NCI-H524 (cell line): ENCODE data around the gene SYNGR3.
A peak's percentile ranks its signal among the peaks of the same experiment; 100 is the strongest.
"Not testable (repeated sequence)": the region's sequence is repeated elsewhere in the genome, so short reads cannot be mapped to it uniquely, and the experiment has no call there.

Experiments used
- DNase-seq, 2 experiments: peaks; one replicate each; lab custom pipeline; 2025; lab: John Stamatoyannopoulos, UW

The SYNGR3 gene

GRCh38 chr16:2009164-2009711 is 19.5 kb downstream of the SYNGR3 start:
- no peak for DNase-seq

- peak; percentile 74 to 88 for DNase-seq
These were observed 20.2 kb downstream of the SYNGR3 start, which contains the start of gene ZNF598 for GRCh38 chr16:2009791-2010510. ZNF598 (minus strand) TSS chr16:2009821.

- DNase-seq = not testable (repeated sequence)
These were observed 22.0 kb downstream of the SYNGR3 start for GRCh38 chr16:2011726-2012125.

GRCh38 chr16:2013527-2013926 is 23.8 kb downstream of the SYNGR3 start:
- DNase-seq = no peak

- DNase-seq = peak; percentile 62 to 79
These were observed 25.6 kb downstream of the SYNGR3 start for GRCh38 chr16:2015117-2015946.

GRCh38 chr16:2015947-2016208 is 26.1 kb downstream of the SYNGR3 start:
- DNase-seq = no peak

GRCh38 chr16:2016407-2016922 is 26.7 kb downstream of the SYNGR3 start:
- DNase-seq = peak; percentile 45 to 82

- peak; percentile 91 to 95 for DNase-seq
These were observed 29.7 kb downstream of the SYNGR3 start, which contains the start of gene NPW for GRCh38 chr16:2019518-2019920. NPW (plus strand) TSS chr16:2019785.

- DNase-seq = peak; percentile 45 to 72
These were observed 30.4 kb downstream of the SYNGR3 start for GRCh38 chr16:2019921-2020831.

- no peak for DNase-seq
These were observed 32.9 kb downstream of the SYNGR3 start for GRCh38 chr16:2022723-2023091.

- DNase-seq = peak; percentile 65 to 94
These were observed 33.6 kb downstream of the SYNGR3 start for GRCh38 chr16:2023092-2024031.

GRCh38 chr16:2024032-2024420 is 34.3 kb downstream of the SYNGR3 start:
- no peak for DNase-seq

- no peak for DNase-seq
These were observed 35.5 kb downstream of the SYNGR3 start for GRCh38 chr16:2025251-2025650.

GRCh38 chr16:2025878-2026460 is 36.2 kb downstream of the SYNGR3 start:
- no peak for DNase-seq

GRCh38 chr16:2026461-2027023 is 36.8 kb downstream of the SYNGR3 start, which contains the start of gene NHERF2:
NHERF2 (plus strand) TSS chr16:2026902; CDS start chr16:2027006, 104 bp downstream.
- peak in 1 of 2 experiments; percentile 28 for DNase-seq

GRCh38 chr16:2027024-2028010 is 37.5 kb downstream of the SYNGR3 start:
- peak in 1 of 2 experiments; percentile 42 for DNase-seq

- DNase-seq = no peak
These were observed 38.4 kb downstream of the SYNGR3 start for GRCh38 chr16:2028146-2028545.

GRCh38 chr16:2028620-2029220 is 39.0 kb downstream of the SYNGR3 start:
- no peak for DNase-seq
